Measurements from ENCODE around the gene NOP9.

DNA sequence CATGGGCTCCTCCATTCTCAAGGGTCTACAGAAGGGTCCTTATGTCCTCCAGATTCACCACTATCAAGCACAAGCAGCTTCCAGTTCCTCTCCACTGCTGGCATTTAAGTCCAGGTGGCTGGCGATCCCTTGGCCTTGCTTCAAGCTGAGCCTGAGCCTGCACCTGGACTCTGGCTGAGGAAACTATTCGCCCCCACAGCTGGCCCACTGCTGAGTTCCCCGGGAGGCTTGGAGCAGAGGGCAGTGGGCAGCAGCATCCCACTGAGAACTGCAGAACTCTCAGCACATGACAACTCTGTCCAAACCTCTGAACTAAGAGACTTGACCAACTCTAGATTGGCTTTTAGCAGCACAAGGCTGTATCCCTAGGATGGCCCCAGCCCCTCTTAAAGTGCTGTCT, 16.9 kb upstream of the NOP9 start:
- TF ChIP-seq PPARA (CRISPR knock-in tag; IDR thresholded peaks at IDR 0.05; ENCODE audit: borderline replicate concordance) = no peak
- TF ChIP-seq, protein P1, sequence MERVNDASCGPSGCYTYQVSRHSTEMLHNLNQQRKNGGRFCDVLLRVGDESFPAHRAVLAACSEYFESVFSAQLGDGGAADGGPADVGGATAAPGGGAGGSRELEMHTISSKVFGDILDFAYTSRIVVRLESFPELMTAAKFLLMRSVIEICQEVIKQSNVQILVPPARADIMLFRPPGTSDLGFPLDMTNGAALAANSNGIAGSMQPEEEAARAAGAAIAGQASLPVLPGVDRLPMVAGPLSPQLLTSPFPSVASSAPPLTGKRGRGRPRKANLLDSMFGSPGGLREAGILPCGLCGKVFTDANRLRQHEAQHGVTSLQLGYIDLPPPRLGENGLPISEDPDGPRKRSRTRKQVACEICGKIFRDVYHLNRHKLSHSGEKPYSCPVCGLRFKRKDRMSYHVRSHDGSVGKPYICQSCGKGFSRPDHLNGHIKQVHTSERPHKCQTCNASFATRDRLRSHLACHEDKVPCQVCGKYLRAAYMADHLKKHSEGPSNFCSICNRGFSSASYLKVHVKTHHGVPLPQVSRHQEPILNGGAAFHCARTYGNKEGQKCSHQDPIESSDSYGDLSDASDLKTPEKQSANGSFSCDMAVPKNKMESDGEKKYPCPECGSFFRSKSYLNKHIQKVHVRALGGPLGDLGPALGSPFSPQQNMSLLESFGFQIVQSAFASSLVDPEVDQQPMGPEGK (CRISPR knock-in tag; IDR thresholded peaks at IDR 0.05; ENCODE audit: borderline replicate concordance) = no peak
- no peak for TF ChIP-seq TOX (CRISPR knock-in tag; IDR thresholded peaks at IDR 0.05; ENCODE audit: borderline replicate concordance)
- no peak for TF ChIP-seq ZNF8 (CRISPR knock-in tag; IDR thresholded peaks at IDR 0.05)
- TF ChIP-seq, protein P2, sequence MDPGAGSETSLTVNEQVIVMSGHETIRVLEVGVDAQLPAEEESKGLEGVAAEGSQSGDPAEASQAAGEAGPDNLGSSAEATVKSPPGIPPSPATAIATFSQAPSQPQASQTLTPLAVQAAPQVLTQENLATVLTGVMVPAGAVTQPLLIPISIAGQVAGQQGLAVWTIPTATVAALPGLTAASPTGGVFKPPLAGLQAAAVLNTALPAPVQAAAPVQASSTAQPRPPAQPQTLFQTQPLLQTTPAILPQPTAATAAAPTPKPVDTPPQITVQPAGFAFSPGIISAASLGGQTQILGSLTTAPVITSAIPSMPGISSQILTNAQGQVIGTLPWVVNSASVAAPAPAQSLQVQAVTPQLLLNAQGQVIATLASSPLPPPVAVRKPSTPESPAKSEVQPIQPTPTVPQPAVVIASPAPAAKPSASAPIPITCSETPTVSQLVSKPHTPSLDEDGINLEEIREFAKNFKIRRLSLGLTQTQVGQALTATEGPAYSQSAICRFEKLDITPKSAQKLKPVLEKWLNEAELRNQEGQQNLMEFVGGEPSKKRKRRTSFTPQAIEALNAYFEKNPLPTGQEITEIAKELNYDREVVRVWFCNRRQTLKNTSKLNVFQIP (CRISPR knock-in tag; IDR thresholded peaks at IDR 0.05; ENCODE audit: borderline replicate concordance, low read depth) = no peak
- TF ChIP-seq, protein P3, sequence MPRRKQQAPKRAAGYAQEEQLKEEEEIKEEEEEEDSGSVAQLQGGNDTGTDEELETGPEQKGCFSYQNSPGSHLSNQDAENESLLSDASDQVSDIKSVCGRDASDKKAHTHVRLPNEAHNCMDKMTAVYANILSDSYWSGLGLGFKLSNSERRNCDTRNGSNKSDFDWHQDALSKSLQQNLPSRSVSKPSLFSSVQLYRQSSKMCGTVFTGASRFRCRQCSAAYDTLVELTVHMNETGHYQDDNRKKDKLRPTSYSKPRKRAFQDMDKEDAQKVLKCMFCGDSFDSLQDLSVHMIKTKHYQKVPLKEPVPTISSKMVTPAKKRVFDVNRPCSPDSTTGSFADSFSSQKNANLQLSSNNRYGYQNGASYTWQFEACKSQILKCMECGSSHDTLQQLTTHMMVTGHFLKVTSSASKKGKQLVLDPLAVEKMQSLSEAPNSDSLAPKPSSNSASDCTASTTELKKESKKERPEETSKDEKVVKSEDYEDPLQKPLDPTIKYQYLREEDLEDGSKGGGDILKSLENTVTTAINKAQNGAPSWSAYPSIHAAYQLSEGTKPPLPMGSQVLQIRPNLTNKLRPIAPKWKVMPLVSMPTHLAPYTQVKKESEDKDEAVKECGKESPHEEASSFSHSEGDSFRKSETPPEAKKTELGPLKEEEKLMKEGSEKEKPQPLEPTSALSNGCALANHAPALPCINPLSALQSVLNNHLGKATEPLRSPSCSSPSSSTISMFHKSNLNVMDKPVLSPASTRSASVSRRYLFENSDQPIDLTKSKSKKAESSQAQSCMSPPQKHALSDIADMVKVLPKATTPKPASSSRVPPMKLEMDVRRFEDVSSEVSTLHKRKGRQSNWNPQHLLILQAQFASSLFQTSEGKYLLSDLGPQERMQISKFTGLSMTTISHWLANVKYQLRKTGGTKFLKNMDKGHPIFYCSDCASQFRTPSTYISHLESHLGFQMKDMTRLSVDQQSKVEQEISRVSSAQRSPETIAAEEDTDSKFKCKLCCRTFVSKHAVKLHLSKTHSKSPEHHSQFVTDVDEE (CRISPR knock-in tag; IDR thresholded peaks at IDR 0.05) = no peak
- TF ChIP-seq ARNTL (CRISPR knock-in tag; IDR thresholded peaks at IDR 0.05; ENCODE audit: borderline replicate concordance, low read depth) = no peak
- no peak for TF ChIP-seq BACH2 (CRISPR knock-in tag; IDR thresholded peaks at IDR 0.05; ENCODE audit: borderline replicate concordance)

Measured in SK-N-SH treated with all-trans-retinoic acid at 6 μM for 48 hours (cell line).